Activated CD4-positive, CD25-positive, alpha-beta regulatory T cell (primary cell): ENCODE measurements around the gene WDR93.

Experiments used
- DNase-seq, 4 experiments: peaks; one replicate each; lab custom pipeline; 2025; lab: John Stamatoyannopoulos, UW

WDR93 gene

GRCh38 chr15:89790661-89791060 is 100.0 kb downstream of the WDR93 start:
- no peak for DNase-seq

- DNase-seq, result no peak
Measured at GRCh38 chr15:89792106-89792805, 101.6 kb downstream of the WDR93 start.
